HEK293 (cell line): ENCODE measurements around the gene DCLK1.

ENCODE experiments used
- ZNF146 ChIP-seq: fragments of 450-650 bp; formaldehyde crosslinking; IDR thresholded peaks from 2 replicates; pipeline ENCODE4 v1.5.1; 2016; ENCODE audit warnings: missing biosample characterization, missing genetic modification characterization
- ZNF2 ChIP-seq: fragments of 450-650 bp; formaldehyde crosslinking; IDR thresholded peaks from 2 replicates; pipeline ENCODE4 v1.5.1; 2016; ENCODE audit warnings: missing biosample characterization, missing genetic modification characterization
- ZNF274 ChIP-seq, 2 experiments: fragments of 200-500 bp in 1 of 2; fragments of 450-650 bp in 1 of 2; sonication (Bioruptor generic) in 1 of 2; formaldehyde crosslinking in 1 of 2; IDR thresholded peaks; 2 replicates each; pipeline versions ENCODE4 v1.5.1 to v1.6.1; 2014 to 2016; ENCODE audit warnings: borderline replicate concordance in 1 of 2, inconsistent platforms in 1 of 2, low read length in 1 of 2, missing biosample characterization in 1 of 2, missing genetic modification characterization in 1 of 2
- TF ChIP-seq, protein P1 (sequence below): fragments of 450-650 bp; formaldehyde crosslinking; IDR thresholded peaks from 2 replicates; pipeline ENCODE4 v1.5.1; 2016; ENCODE audit warnings: missing biosample characterization, missing genetic modification characterization
- TF ChIP-seq, protein P2 (sequence below): fragments of 450-650 bp; formaldehyde crosslinking; IDR thresholded peaks from 2 replicates; pipeline ENCODE4 v1.5.1; 2016; ENCODE audit warnings: missing biosample characterization, missing genetic modification characterization, low read depth
- TF ChIP-seq, protein P3 (sequence below): fragments of 450-650 bp; formaldehyde crosslinking; IDR thresholded peaks from 2 replicates; pipeline ENCODE4 v1.5.1; 2016; ENCODE audit warnings: missing biosample characterization, missing genetic modification characterization, borderline replicate concordance

DNA sequence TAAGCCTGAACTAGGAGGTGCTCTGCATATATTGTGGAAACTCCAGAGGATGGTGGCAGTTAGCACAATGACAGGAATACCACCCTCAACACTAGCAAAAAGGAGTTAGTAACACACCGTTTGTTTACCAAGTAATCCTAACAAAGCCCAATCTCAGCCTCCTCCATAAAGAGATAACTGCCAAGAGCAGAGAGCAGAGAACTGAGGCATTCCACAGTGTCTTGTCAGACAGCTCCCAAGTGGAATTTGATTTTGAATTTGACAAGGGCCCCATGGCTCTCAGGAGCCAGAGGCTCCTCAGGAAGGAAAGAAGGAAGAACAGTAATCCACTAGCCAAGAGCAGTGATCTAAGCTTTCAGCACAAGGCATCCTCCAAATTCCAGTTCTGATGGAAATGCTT lies 298.6 kb downstream of the DCLK1 start:
- TF ChIP-seq ZNF146 (tag by site-specific recombination) (no peak), ZNF274 (IDR thresholded peaks at IDR 0.05; ENCODE audit: low read length) (no peak), ZNF274 (tag by site-specific recombination; IDR thresholded peaks at IDR 0.05; ENCODE audit: borderline replicate concordance) (no peak), ZNF2 (tag by site-specific recombination) (no peak)
- TF ChIP-seq, protein P1, sequence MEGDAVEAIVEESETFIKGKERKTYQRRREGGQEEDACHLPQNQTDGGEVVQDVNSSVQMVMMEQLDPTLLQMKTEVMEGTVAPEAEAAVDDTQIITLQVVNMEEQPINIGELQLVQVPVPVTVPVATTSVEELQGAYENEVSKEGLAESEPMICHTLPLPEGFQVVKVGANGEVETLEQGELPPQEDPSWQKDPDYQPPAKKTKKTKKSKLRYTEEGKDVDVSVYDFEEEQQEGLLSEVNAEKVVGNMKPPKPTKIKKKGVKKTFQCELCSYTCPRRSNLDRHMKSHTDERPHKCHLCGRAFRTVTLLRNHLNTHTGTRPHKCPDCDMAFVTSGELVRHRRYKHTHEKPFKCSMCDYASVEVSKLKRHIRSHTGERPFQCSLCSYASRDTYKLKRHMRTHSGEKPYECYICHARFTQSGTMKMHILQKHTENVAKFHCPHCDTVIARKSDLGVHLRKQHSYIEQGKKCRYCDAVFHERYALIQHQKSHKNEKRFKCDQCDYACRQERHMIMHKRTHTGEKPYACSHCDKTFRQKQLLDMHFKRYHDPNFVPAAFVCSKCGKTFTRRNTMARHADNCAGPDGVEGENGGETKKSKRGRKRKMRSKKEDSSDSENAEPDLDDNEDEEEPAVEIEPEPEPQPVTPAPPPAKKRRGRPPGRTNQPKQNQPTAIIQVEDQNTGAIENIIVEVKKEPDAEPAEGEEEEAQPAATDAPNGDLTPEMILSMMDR (tag by site-specific recombination) = no peak
- TF ChIP-seq, protein P2, sequence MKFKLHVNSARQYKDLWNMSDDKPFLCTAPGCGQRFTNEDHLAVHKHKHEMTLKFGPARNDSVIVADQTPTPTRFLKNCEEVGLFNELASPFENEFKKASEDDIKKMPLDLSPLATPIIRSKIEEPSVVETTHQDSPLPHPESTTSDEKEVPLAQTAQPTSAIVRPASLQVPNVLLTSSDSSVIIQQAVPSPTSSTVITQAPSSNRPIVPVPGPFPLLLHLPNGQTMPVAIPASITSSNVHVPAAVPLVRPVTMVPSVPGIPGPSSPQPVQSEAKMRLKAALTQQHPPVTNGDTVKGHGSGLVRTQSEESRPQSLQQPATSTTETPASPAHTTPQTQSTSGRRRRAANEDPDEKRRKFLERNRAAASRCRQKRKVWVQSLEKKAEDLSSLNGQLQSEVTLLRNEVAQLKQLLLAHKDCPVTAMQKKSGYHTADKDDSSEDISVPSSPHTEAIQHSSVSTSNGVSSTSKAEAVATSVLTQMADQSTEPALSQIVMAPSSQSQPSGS (tag by site-specific recombination) = no peak
- TF ChIP-seq, protein P3, sequence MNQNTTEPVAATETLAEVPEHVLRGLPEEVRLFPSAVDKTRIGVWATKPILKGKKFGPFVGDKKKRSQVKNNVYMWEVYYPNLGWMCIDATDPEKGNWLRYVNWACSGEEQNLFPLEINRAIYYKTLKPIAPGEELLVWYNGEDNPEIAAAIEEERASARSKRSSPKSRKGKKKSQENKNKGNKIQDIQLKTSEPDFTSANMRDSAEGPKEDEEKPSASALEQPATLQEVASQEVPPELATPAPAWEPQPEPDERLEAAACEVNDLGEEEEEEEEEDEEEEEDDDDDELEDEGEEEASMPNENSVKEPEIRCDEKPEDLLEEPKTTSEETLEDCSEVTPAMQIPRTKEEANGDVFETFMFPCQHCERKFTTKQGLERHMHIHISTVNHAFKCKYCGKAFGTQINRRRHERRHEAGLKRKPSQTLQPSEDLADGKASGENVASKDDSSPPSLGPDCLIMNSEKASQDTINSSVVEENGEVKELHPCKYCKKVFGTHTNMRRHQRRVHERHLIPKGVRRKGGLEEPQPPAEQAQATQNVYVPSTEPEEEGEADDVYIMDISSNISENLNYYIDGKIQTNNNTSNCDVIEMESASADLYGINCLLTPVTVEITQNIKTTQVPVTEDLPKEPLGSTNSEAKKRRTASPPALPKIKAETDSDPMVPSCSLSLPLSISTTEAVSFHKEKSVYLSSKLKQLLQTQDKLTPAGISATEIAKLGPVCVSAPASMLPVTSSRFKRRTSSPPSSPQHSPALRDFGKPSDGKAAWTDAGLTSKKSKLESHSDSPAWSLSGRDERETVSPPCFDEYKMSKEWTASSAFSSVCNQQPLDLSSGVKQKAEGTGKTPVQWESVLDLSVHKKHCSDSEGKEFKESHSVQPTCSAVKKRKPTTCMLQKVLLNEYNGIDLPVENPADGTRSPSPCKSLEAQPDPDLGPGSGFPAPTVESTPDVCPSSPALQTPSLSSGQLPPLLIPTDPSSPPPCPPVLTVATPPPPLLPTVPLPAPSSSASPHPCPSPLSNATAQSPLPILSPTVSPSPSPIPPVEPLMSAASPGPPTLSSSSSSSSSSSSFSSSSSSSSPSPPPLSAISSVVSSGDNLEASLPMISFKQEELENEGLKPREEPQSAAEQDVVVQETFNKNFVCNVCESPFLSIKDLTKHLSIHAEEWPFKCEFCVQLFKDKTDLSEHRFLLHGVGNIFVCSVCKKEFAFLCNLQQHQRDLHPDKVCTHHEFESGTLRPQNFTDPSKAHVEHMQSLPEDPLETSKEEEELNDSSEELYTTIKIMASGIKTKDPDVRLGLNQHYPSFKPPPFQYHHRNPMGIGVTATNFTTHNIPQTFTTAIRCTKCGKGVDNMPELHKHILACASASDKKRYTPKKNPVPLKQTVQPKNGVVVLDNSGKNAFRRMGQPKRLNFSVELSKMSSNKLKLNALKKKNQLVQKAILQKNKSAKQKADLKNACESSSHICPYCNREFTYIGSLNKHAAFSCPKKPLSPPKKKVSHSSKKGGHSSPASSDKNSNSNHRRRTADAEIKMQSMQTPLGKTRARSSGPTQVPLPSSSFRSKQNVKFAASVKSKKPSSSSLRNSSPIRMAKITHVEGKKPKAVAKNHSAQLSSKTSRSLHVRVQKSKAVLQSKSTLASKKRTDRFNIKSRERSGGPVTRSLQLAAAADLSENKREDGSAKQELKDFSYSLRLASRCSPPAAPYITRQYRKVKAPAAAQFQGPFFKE (tag by site-specific recombination) = no peak
